Activated naive CD8-positive, alpha-beta T cell (primary cell): Measurements from ENCODE around the gene TMEM190.
"Not testable (repeated sequence)": the region's sequence is repeated elsewhere in the genome, so short reads cannot be mapped to it uniquely, and the experiment has no call there.

Source experiments
- H3K27ac Mint-ChIP-seq: one replicate; pipeline ENCODE4 v1.8.0; 2021; ENCODE audit warnings: mixed read lengths
- H3K27me3 Mint-ChIP-seq: one replicate; pipeline ENCODE4 v1.8.0; 2021; ENCODE audit warnings: mixed read lengths
- H3K36me3 Mint-ChIP-seq: one replicate; pipeline ENCODE4 v1.8.0; 2021; ENCODE audit warnings: mixed read lengths
- H3K4me1 Mint-ChIP-seq: one replicate; pipeline ENCODE4 v1.8.0; 2021; ENCODE audit warnings: low read depth, mixed read lengths
- H3K4me3 Mint-ChIP-seq: one replicate; pipeline ENCODE4 v1.8.0; 2021; ENCODE audit warnings: mild to moderate bottlenecking, mixed read lengths
- H3K9me3 Mint-ChIP-seq: one replicate; pipeline ENCODE4 v1.8.0; 2021; ENCODE audit warnings: low read depth, mixed read lengths

The TMEM190 gene

GRCh38 chr19:55376241-55376933 is at the start of gene TMEM190:
Gene TMEM190, plus strand, starts transcription at chr19:55376826. Its CDS starts 28 bp downstream, at chr19:55376854.
- Mint-ChIP-seq H3K9me3 (no peaks in the 10 kb centered on the region), H3K36me3 (peaks cover under 1% of the 10 kb centered on the region), H3K27me3 (peaks cover 9% of the 10 kb centered on the region), H3K4me3 (no peak within 1 kb of the TSS), H3K27ac (no peak within 1 kb of the TSS), H3K4me1 (peaks cover 10% of the 10 kb centered on the region)

- not testable (repeated sequence) for H3K27me3 Mint-ChIP-seq, H3K27ac Mint-ChIP-seq, H3K9me3 Mint-ChIP-seq, H3K36me3 Mint-ChIP-seq, H3K4me1 Mint-ChIP-seq, H3K4me3 Mint-ChIP-seq
Measured at GRCh38 chr19:55328774-55329318, 47.8 kb upstream of the TMEM190 start.

GRCh38 chr19:55329791-55330190 is 46.8 kb upstream of the TMEM190 start:
- H3K27me3 Mint-ChIP-seq, H3K4me1 Mint-ChIP-seq, H3K9me3 Mint-ChIP-seq, H3K27ac Mint-ChIP-seq, H3K4me3 Mint-ChIP-seq, H3K36me3 Mint-ChIP-seq: not testable (repeated sequence)

GRCh38 chr19:55333870-55334269 is 42.8 kb upstream of the TMEM190 start:
- no peak overlapping the region for H3K4me3 Mint-ChIP-seq
- H3K4me1 Mint-ChIP-seq = peaks cover 6% of the 10 kb centered on the region
- H3K9me3 Mint-ChIP-seq = no peaks in the 10 kb centered on the region

GRCh38 chr19:55336101-55336500 is 40.5 kb upstream of the TMEM190 start:
- no peaks in the 10 kb centered on the region for H3K36me3 Mint-ChIP-seq
- H3K4me3 Mint-ChIP-seq = no peak overlapping the region
- H3K27ac Mint-ChIP-seq = no peak overlapping the region
- H3K9me3 Mint-ChIP-seq = no peaks in the 10 kb centered on the region
- peaks cover 13% of the 10 kb centered on the region for H3K4me1 Mint-ChIP-seq
- H3K27me3 Mint-ChIP-seq = peaks cover 1% of the 10 kb centered on the region

More at GRCh38 chr19:55333870-55334269, 42.8 kb upstream of the TMEM190 start:
- no peaks in the 10 kb centered on the region for H3K36me3 Mint-ChIP-seq
- no peak overlapping the region for H3K27ac Mint-ChIP-seq
- peaks cover 3% of the 10 kb centered on the region for H3K27me3 Mint-ChIP-seq

- Mint-ChIP-seq H3K36me3 (no peaks in the 10 kb centered on the region), H3K4me1 (peaks cover 16% of the 10 kb centered on the region), H3K4me3 (peak within 1 kb of the TSS; percentile 89), H3K9me3 (no peaks in the 10 kb centered on the region), H3K27ac (peak within 1 kb of the TSS; percentile 87), H3K27me3 (no peaks in the 10 kb centered on the region)
Measured at GRCh38 chr19:55339105-55339888, 37.3 kb upstream of the TMEM190 start, which contains the start of gene KMT5C. Gene KMT5C, plus strand, starts transcription at chr19:55339876. Its CDS starts 2,061 bp downstream, at chr19:55341937.

- no peaks in the 10 kb centered on the region for H3K36me3 Mint-ChIP-seq
- peaks cover 16% of the 10 kb centered on the region for H3K4me1 Mint-ChIP-seq
- peak overlapping the region; percentile 89 for H3K4me3 Mint-ChIP-seq
- no peaks in the 10 kb centered on the region for H3K9me3 Mint-ChIP-seq
- H3K27ac Mint-ChIP-seq = peak overlapping the region; percentile 87
- H3K27me3 Mint-ChIP-seq = no peaks in the 10 kb centered on the region
Measured at GRCh38 chr19:55339889-55340783, 36.5 kb upstream of the TMEM190 start.

- no peaks in the 10 kb centered on the region for H3K27me3 Mint-ChIP-seq
- peak overlapping the region; percentile 1 for H3K27ac Mint-ChIP-seq
- peaks cover 16% of the 10 kb centered on the region for H3K4me1 Mint-ChIP-seq
- H3K9me3 Mint-ChIP-seq = no peaks in the 10 kb centered on the region
- peak overlapping the region; percentile 85 for H3K4me3 Mint-ChIP-seq
- H3K36me3 Mint-ChIP-seq = no peaks in the 10 kb centered on the region
Measured at GRCh38 chr19:55340784-55341147, 35.9 kb upstream of the TMEM190 start.

GRCh38 chr19:55341171-55341588 is 35.4 kb upstream of the TMEM190 start:
- Mint-ChIP-seq H3K36me3 (no peaks in the 10 kb centered on the region), H3K27me3 (no peaks in the 10 kb centered on the region), H3K4me1 (peaks cover 16% of the 10 kb centered on the region), H3K4me3 (peak overlapping the region; percentile 85), H3K9me3 (no peaks in the 10 kb centered on the region), H3K27ac (peak overlapping the region; percentile 46)

GRCh38 chr19:55341595-55342531 is 34.8 kb upstream of the TMEM190 start:
- H3K27me3 Mint-ChIP-seq = no peaks in the 10 kb centered on the region
- peaks cover 16% of the 10 kb centered on the region for H3K4me1 Mint-ChIP-seq
- H3K4me3 Mint-ChIP-seq = peak overlapping the region; percentile 74
- no peaks in the 10 kb centered on the region for H3K36me3 Mint-ChIP-seq
- H3K9me3 Mint-ChIP-seq = no peaks in the 10 kb centered on the region
- H3K27ac Mint-ChIP-seq = peak overlapping the region; percentile 46

- no peaks in the 10 kb centered on the region for H3K27me3 Mint-ChIP-seq
- H3K4me1 Mint-ChIP-seq = peaks cover 9% of the 10 kb centered on the region
- no peaks in the 10 kb centered on the region for H3K9me3 Mint-ChIP-seq
- no peaks in the 10 kb centered on the region for H3K36me3 Mint-ChIP-seq
- no peak overlapping the region for H3K4me3 Mint-ChIP-seq
- no peak overlapping the region for H3K27ac Mint-ChIP-seq
Measured at GRCh38 chr19:55344444-55344843, 32.2 kb upstream of the TMEM190 start.

- Mint-ChIP-seq H3K4me1 (peaks cover 7% of the 10 kb centered on the region), H3K4me3 (no peak overlapping the region), H3K27ac (no peak overlapping the region), H3K27me3 (no peaks in the 10 kb centered on the region), H3K9me3 (no peaks in the 10 kb centered on the region), H3K36me3 (no peaks in the 10 kb centered on the region)
Measured at GRCh38 chr19:55345101-55345817, 31.4 kb upstream of the TMEM190 start.
